A673 (cell line): ENCODE results near the gene RORB. TPM values are rescaled to one million over a fixed set of nuclear protein-coding genes. Genes with fewer than 3 reads are reported as not detected.

Experiments used
- BruUV-seq: library from RNA; stranded (reverse); fragments of 400-500 nt; replicated peaks from 2 replicates; lab custom pipeline; 2021; lab: Mats Ljungman, UMichigan
- CTCF ChIA-PET: fragments of 300-600 bp; sonication (Branson Sonifier 250); formaldehyde crosslinking; loops from one replicate; lab custom pipeline; 2022; ENCODE audit warnings: antibody characterized with exemption; lab: Charles Lee
- POLR2A ChIA-PET: fragments of 300-600 bp; sonication (Branson Sonifier 250); formaldehyde crosslinking; loops from one replicate; lab custom pipeline; 2022; ENCODE audit warnings: antibody characterized with exemption; ENCODE audit not compliant: low non-redundant PET; lab: Charles Lee
- DNase-seq: peaks from one replicate; pipeline ENCODE4 v3.0.0-alpha.2; 2015; ENCODE audit warnings: low spot score
- H3K27ac ChIP-seq: fragments of 200-600 bp; sonication (generic); 2 replicates; pipeline ENCODE4 v1.5.1; 2016; ENCODE audit warnings: mixed run types, low read depth, mild to moderate bottlenecking, mixed read lengths, antibody characterized with exemption, low read length; ENCODE audit not compliant: poor library complexity, severe bottlenecking
- H3K27me3 ChIP-seq: fragments of 200-600 bp; sonication (generic); replicated peaks from 2 replicates; pipeline ENCODE4 v1.6.1; 2017; ENCODE audit warnings: mixed run types, low read depth, mild to moderate bottlenecking, mixed read lengths, antibody characterized with exemption, low read length; ENCODE audit not compliant: insufficient read depth, poor library complexity
- H3K36me3 ChIP-seq: fragments of 200-600 bp; sonication (generic); 2 replicates; pipeline ENCODE4 v1.6.1; 2016; ENCODE audit warnings: mixed run types, mild to moderate bottlenecking, mixed read lengths, antibody characterized with exemption, low read length; ENCODE audit not compliant: insufficient read depth, poor library complexity, severe bottlenecking
- H3K4me1 ChIP-seq: fragments of 200-600 bp; sonication (generic); 2 replicates; pipeline ENCODE4 v1.6.1; 2017; ENCODE audit warnings: mixed run types, mild to moderate bottlenecking, mixed read lengths, antibody characterized with exemption, low read length; ENCODE audit not compliant: insufficient read depth, poor library complexity, severe bottlenecking
- H3K4me3 ChIP-seq: fragments of 200-600 bp; sonication (generic); 2 replicates; pipeline ENCODE4 v1.5.1; 2016; ENCODE audit warnings: low read depth, mixed run types, mild to moderate bottlenecking, mixed read lengths, low read length; ENCODE audit not compliant: poor library complexity, severe bottlenecking
- H3K9me3 ChIP-seq: fragments of 200-600 bp; sonication (generic); 2 replicates; pipeline ENCODE4 v1.6.1; 2016; ENCODE audit warnings: mixed run types, low read depth, mild to moderate bottlenecking, mixed read lengths, antibody characterized with exemption, low read length; ENCODE audit not compliant: poor library complexity, severe bottlenecking
- CTCF ChIP-seq: fragments of 300-800, 200-600 bp; sonication (generic); conservative IDR thresholded peaks from 2 replicates; pipeline ENCODE4 v1.5.1; 2017; ENCODE audit warnings: low read depth, mild to moderate bottlenecking, antibody characterized with exemption, low read length, moderate library complexity, mixed read lengths
- EZH2 ChIP-seq: fragments of 200-600 bp; sonication (generic); IDR thresholded peaks from 2 replicates; pipeline ENCODE4 v1.6.1; 2017; ENCODE audit warnings: borderline replicate concordance, low read depth, mild to moderate bottlenecking, mixed read lengths, antibody characterized with exemption, low read length; ENCODE audit not compliant: poor library complexity, severe bottlenecking
- intact Hi-C: fragments of 100-400 bp; cut with micrococcal nuclease; formaldehyde crosslinking; loops from one replicate; pipeline ENCODE4 v1.10.0; 2022; ENCODE audit not compliant: unreplicated experiment
- total RNA-seq: library from RNA; stranded (reverse); gene quantifications from 2 replicates; pipeline ENCODE4 v1.2.3, GENCODE V29; 2021

RORB gene
- total RNA-seq, 1 experiment from 2014 or later, result 0.02 TPM

GRCh38 chr9:74681906-74682305 is 184.8 kb downstream of the RORB start:
- DNase-seq, result no peak
- ChIA-PET POLR2A (no interaction called here), CTCF (no interaction called here)
- H3K27me3 ChIP-seq, result peaks cover 11% of the 10 kb centered on the region
- intact Hi-C loops, result no loop called here
- no peaks in the 10 kb centered on the region for H3K4me1 ChIP-seq
- no peak overlapping the region for H3K4me3 ChIP-seq
- no peaks in the 10 kb centered on the region for H3K36me3 ChIP-seq
- TF ChIP-seq EZH2, result no peak
- no peak for TF ChIP-seq CTCF
- no peaks in the 10 kb centered on the region for H3K9me3 ChIP-seq
- H3K27ac ChIP-seq, result no peak overlapping the region
- BruUV-seq, result no TSS peak

GRCh38 chr9:74683322-74683721 is 186.2 kb downstream of the RORB start:
- intact Hi-C loops, result no loop called here
- Histone ChIP-seq H3K27me3 (peaks cover 11% of the 10 kb centered on the region), H3K36me3 (no peaks in the 10 kb centered on the region), H3K9me3 (no peaks in the 10 kb centered on the region), H3K4me3 (no peak overlapping the region), H3K27ac (no peak overlapping the region), H3K4me1 (no peaks in the 10 kb centered on the region)
- POLR2A ChIA-PET, result no interaction called here
- CTCF ChIA-PET, result no interaction called here
- no peak for DNase-seq
- no peak for TF ChIP-seq CTCF
- no peak for TF ChIP-seq EZH2
- BruUV-seq, result no TSS peak

- H3K9me3 ChIP-seq, result no peaks in the 10 kb centered on the region
- TF ChIP-seq EZH2, result no peak
- TF ChIP-seq CTCF, result no peak
- BruUV-seq, result no TSS peak
- H3K4me3 ChIP-seq, result no peak overlapping the region
- POLR2A ChIA-PET, result no interaction called here
- DNase-seq, result no peak
- H3K4me1 ChIP-seq, result no peaks in the 10 kb centered on the region
- intact Hi-C loops, result no loop called here
- H3K36me3 ChIP-seq, result no peaks in the 10 kb centered on the region
- CTCF ChIA-PET, result no interaction called here
- H3K27ac ChIP-seq, result no peak overlapping the region
- H3K27me3 ChIP-seq, result peaks cover 5% of the 10 kb centered on the region
These were observed 193.9 kb downstream of the RORB start for GRCh38 chr9:74691058-74691457.
